HepG2 (cell line): ENCODE results near the gene CRIM1. TPM values are rescaled to one million over a fixed set of nuclear protein-coding genes. Genes with fewer than 3 reads are reported as not detected.

Source experiments
- ARID2 ChIP-seq: sonication (generic); formaldehyde crosslinking; IDR thresholded peaks from 2 replicates; pipeline ENCODE4 v1.8.1; 2022; ENCODE audit warnings: mild to moderate bottlenecking, missing genetic modification reagents, borderline replicate concordance
- ATF1 ChIP-seq: IDR thresholded peaks from 2 replicates; pipeline ENCODE4 v1.6.1; 2016; ENCODE audit warnings: mild to moderate bottlenecking, control low read depth
- EED ChIP-seq: sonication (generic); formaldehyde crosslinking; IDR thresholded peaks from 2 replicates; pipeline ENCODE4 v1.5.0; 2020; ENCODE audit warnings: mild to moderate bottlenecking, missing genetic modification reagents
- EHMT2 ChIP-seq: fragments of 200-600 bp; sonication (generic); IDR thresholded peaks from 2 replicates; pipeline ENCODE4 v1.7.0; 2017; ENCODE audit warnings: antibody characterized with exemption, low read depth, low read length, borderline replicate concordance
- HDAC6 ChIP-seq: fragments of 200-600 bp; sonication (generic); IDR thresholded peaks from 2 replicates; pipeline ENCODE4 v1.7.0; 2017; ENCODE audit warnings: mild to moderate bottlenecking, antibody characterized with exemption, low read length, low read depth
- KAT7 ChIP-seq: IDR thresholded peaks from 2 replicates; pipeline ENCODE4 v1.6.1; 2018; ENCODE audit warnings: borderline replicate concordance, missing compliant biosample characterization
- KAT8 ChIP-seq: IDR thresholded peaks from 2 replicates; pipeline ENCODE4 v1.6.1; 2016; ENCODE audit warnings: missing genetic modification reagents, missing compliant biosample characterization
- MTF1 ChIP-seq: sonication (generic); formaldehyde crosslinking; IDR thresholded peaks from 2 replicates; pipeline ENCODE4 v1.5.0; 2020; ENCODE audit warnings: missing genetic modification reagents
- NR2C2 ChIP-seq: sonication (generic); formaldehyde crosslinking; IDR thresholded peaks from 2 replicates; pipeline ENCODE4 v1.4.0; 2020; ENCODE audit warnings: missing genetic modification reagents, mild to moderate bottlenecking, moderate library complexity, borderline replicate concordance
- POLR2G ChIP-seq: fragments of 200-400 bp; formaldehyde crosslinking; IDR thresholded peaks from 2 replicates; pipeline ENCODE4 v1.6.1; 2018; ENCODE audit warnings: mild to moderate bottlenecking, low read depth, low read length, moderate library complexity
- SRSF1 ChIP-seq: fragments of 200-400 bp; formaldehyde crosslinking; optimal IDR thresholded peaks from 2 replicates; pipeline ENCODE3; 2017; ENCODE audit warnings: mild to moderate bottlenecking, low read depth, low read length, moderate library complexity
- SRSF9 ChIP-seq: fragments of 200-400 bp; formaldehyde crosslinking; IDR thresholded peaks from 2 replicates; pipeline ENCODE4 v1.6.1; 2018; ENCODE audit warnings: borderline replicate concordance, mild to moderate bottlenecking, low read depth, low read length; ENCODE audit not compliant: insufficient read depth, poor library complexity, severe bottlenecking
- TOPORS ChIP-seq: sonication (generic); formaldehyde crosslinking; IDR thresholded peaks from 2 replicates; pipeline ENCODE4 v1.8.0; 2023; ENCODE audit warnings: mild to moderate bottlenecking, missing genetic modification reagents
- TP53 ChIP-seq: sonication (generic); formaldehyde crosslinking; conservative IDR thresholded peaks from 2 replicates; pipeline ENCODE4 v1.4.0; 2020; ENCODE audit warnings: missing genetic modification reagents
- YEATS2 ChIP-seq: sonication (generic); formaldehyde crosslinking; IDR thresholded peaks from 2 replicates; pipeline ENCODE4 v1.4.0; 2020; ENCODE audit warnings: missing genetic modification reagents, borderline replicate concordance
- ZBTB42 ChIP-seq: sonication (generic); formaldehyde crosslinking; IDR thresholded peaks from 2 replicates; pipeline ENCODE4 v1.5.0; 2020; ENCODE audit warnings: mild to moderate bottlenecking, missing genetic modification reagents
- ZNF12 ChIP-seq: sonication (generic); formaldehyde crosslinking; IDR thresholded peaks from 2 replicates; pipeline ENCODE4 v1.5.0; 2020; ENCODE audit warnings: missing genetic modification reagents
- ZNF253 ChIP-seq: sonication (generic); formaldehyde crosslinking; IDR thresholded peaks from 2 replicates; pipeline ENCODE4 v1.8.0; 2022; ENCODE audit warnings: mild to moderate bottlenecking, missing genetic modification reagents, borderline replicate concordance
- ZNF263 ChIP-seq: sonication (generic); formaldehyde crosslinking; IDR thresholded peaks from 2 replicates; pipeline ENCODE4 v1.4.0; 2020; ENCODE audit warnings: missing genetic modification reagents
- ZNF275 ChIP-seq: sonication (generic); formaldehyde crosslinking; IDR thresholded peaks from 2 replicates; pipeline ENCODE4 v1.8.0; 2022; ENCODE audit warnings: missing genetic modification reagents, mild to moderate bottlenecking, inconsistent platforms, borderline replicate concordance
- ZNF367 ChIP-seq: sonication (generic); formaldehyde crosslinking; IDR thresholded peaks from 2 replicates; pipeline ENCODE4 v1.4.0; 2020; ENCODE audit warnings: missing genetic modification reagents, borderline replicate concordance
- ZNF382 ChIP-seq: sonication (generic); formaldehyde crosslinking; IDR thresholded peaks from 2 replicates; pipeline ENCODE4 v1.5.0; 2020; ENCODE audit warnings: missing genetic modification reagents, mild to moderate bottlenecking, borderline replicate concordance
- ZNF510 ChIP-seq: sonication (generic); formaldehyde crosslinking; IDR thresholded peaks from 2 replicates; pipeline ENCODE4 v1.4.0; 2020; ENCODE audit warnings: low read depth, mild to moderate bottlenecking, missing genetic modification reagents
- ZNF563 ChIP-seq: sonication (generic); formaldehyde crosslinking; IDR thresholded peaks from 2 replicates; pipeline ENCODE4 v1.8.0; 2022; ENCODE audit warnings: mild to moderate bottlenecking, moderate library complexity, missing genetic modification reagents
- ZNF781 ChIP-seq: sonication (generic); formaldehyde crosslinking; IDR thresholded peaks from 2 replicates; pipeline ENCODE4 v1.5.1; 2020; ENCODE audit warnings: borderline replicate concordance, mild to moderate bottlenecking, missing genetic modification reagents; ENCODE audit errors: not compliant biosample characterization
- ZNF816 ChIP-seq: sonication (generic); formaldehyde crosslinking; IDR thresholded peaks from 2 replicates; pipeline ENCODE4 v1.8.0; 2022; ENCODE audit warnings: missing genetic modification reagents, mild to moderate bottlenecking, borderline replicate concordance
- ZNF879 ChIP-seq: sonication (generic); formaldehyde crosslinking; IDR thresholded peaks from 2 replicates; pipeline ENCODE4 v1.8.1; 2023; ENCODE audit warnings: missing genetic modification reagents
- ZSCAN9 ChIP-seq: IDR thresholded peaks from 2 replicates; pipeline ENCODE4 v1.6.1; 2016; ENCODE audit warnings: borderline replicate concordance
- polyA plus RNA-seq, 8 experiments: library from polyadenylated mRNA; depleted of rRNA in 3 of 8; stranded (reverse) in 7 of 8; unstranded in 1 of 8; fragments of >200 nt; fragmentation: Illumina TruSeq in 4 of 8; extraction: Trizol in 4 of 8; gene quantifications; 2 replicates each; pipeline versions ENCODE4 v1.2.1 to v1.2.3, GENCODE V29; 2011 to 2016; ENCODE audit warnings: low read depth in 4 of 8, missing spikeins in 1 of 8, mixed read lengths in 1 of 8; ENCODE audit not compliant: insufficient read depth in 1 of 8
- total RNA-seq, 5 experiments: library from RNA; depleted of rRNA; stranded (reverse); fragments of >200 nt; fragmentation: Illumina TruSeq; extraction: Trizol; gene quantifications; 2 replicates each; pipeline ENCODE4 v1.2.3, GENCODE V29; 2016; ENCODE audit warnings: low read depth in 1 of 5
- TF ChIP-seq, protein P1 (sequence below): sonication (generic); formaldehyde crosslinking; IDR thresholded peaks from 2 replicates; pipeline ENCODE4 v1.5.0; 2020; ENCODE audit warnings: mild to moderate bottlenecking, low read depth, missing genetic modification reagents, borderline replicate concordance
- TF ChIP-seq, protein P2 (sequence below): sonication (generic); formaldehyde crosslinking; IDR thresholded peaks from 2 replicates; pipeline ENCODE4 v1.5.0; 2020; ENCODE audit warnings: missing genetic modification reagents

Gene CRIM1
- total and polyA plus RNA-seq, 2 of the 13 experiments (the other 11 are each of a cell fraction or from before 2014, with no cell fraction given), result 39.1 to 69.9 TPM

DNA sequence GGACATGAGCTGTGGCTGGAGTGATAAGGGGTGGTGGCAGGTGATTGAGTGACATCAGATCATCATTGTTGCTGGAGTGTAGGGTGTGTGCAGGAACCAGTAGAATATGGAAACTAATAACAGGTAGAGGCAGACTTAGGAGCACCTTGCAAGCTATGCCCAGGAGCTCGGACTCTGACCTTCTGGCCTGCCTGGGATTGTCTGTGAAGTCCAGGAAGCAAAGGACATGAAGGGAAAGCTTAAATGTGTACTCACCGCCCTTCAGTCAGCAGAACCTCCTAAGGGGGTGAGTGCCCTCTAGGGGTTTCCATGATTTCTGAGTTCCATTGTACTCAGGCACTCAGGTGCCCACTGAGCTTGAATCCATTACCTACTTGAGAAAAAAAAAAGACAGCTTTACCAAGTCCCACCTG lies 104.2 kb downstream of the CRIM1 start (continued):
- TF ChIP-seq POLR2G, result no peak
- TF ChIP-seq ZNF510 (CRISPR knock-in tag), result no peak
- peak; percentile 35; the same call in 1 of the 2 replicates for TF ChIP-seq ZNF263 (CRISPR knock-in tag)
- no peak for TF ChIP-seq ZNF253 (CRISPR knock-in tag)
- TF ChIP-seq KAT8 (CRISPR knock-in tag), result peak; percentile 79
- no peak; the same call in 1 of the 2 replicates for TF ChIP-seq EHMT2
- no peak for TF ChIP-seq HDAC6
- TF ChIP-seq MTF1 (CRISPR knock-in tag), result no peak
- TF ChIP-seq KAT7 (CRISPR knock-in tag), result no peak
- no peak for TF ChIP-seq ATF1 (CRISPR knock-in tag)
- peak; percentile 89 for TF ChIP-seq ZSCAN9 (CRISPR knock-in tag)
- no peak; the same call in 1 of the 2 replicates for TF ChIP-seq ZNF367 (CRISPR knock-in tag)
- TF ChIP-seq, protein P1, sequence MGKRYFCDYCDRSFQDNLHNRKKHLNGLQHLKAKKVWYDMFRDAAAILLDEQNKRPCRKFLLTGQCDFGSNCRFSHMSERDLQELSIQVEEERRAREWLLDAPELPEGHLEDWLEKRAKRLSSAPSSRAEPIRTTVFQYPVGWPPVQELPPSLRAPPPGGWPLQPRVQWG (CRISPR knock-in tag), result no peak
- no peak for TF ChIP-seq ZNF275
- TF ChIP-seq ZNF563 (CRISPR knock-in tag), result no peak
- TF ChIP-seq, protein P2, sequence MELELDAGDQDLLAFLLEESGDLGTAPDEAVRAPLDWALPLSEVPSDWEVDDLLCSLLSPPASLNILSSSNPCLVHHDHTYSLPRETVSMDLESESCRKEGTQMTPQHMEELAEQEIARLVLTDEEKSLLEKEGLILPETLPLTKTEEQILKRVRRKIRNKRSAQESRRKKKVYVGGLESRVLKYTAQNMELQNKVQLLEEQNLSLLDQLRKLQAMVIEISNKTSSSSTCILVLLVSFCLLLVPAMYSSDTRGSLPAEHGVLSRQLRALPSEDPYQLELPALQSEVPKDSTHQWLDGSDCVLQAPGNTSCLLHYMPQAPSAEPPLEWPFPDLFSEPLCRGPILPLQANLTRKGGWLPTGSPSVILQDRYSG (CRISPR knock-in tag), result no peak
- no peak for TF ChIP-seq ZNF879 (CRISPR knock-in tag)
- no peak for TF ChIP-seq EED (CRISPR knock-in tag)
- peak; percentile 36 for TF ChIP-seq ZNF781 (CRISPR knock-in tag)
- TF ChIP-seq TP53 (CRISPR knock-in tag), result 0 out of 2 replicates have a peak, but pooled peaks have one; percentile 45
- TF ChIP-seq ZNF816 (CRISPR knock-in tag), result no peak
- no peak for TF ChIP-seq ZBTB42 (CRISPR knock-in tag)
- TF ChIP-seq YEATS2 (CRISPR knock-in tag), result peak; percentile 62; the same call in 1 of the 2 replicates
- TF ChIP-seq SRSF1, result no peak
- TF ChIP-seq SRSF9, result no peak
- TF ChIP-seq NR2C2 (CRISPR knock-in tag), result no peak
- TF ChIP-seq ARID2 (CRISPR knock-in tag), result no peak
- no peak for TF ChIP-seq ZNF382 (CRISPR knock-in tag)
- TF ChIP-seq ZNF12 (CRISPR knock-in tag), result no peak
- no peak for TF ChIP-seq TOPORS (CRISPR knock-in tag)
